ENCODE data around the gene NREP. TPM values are rescaled to one million over a fixed set of nuclear protein-coding genes. Genes with fewer than 3 reads are reported as not detected.
"Not testable (repeated sequence)": the region's sequence is repeated elsewhere in the genome, so short reads cannot be mapped to it uniquely, and the experiment has no call there.

The NREP gene
- total RNA-seq, 1 donor from 2014 or later, result 19.3 TPM

DNA sequence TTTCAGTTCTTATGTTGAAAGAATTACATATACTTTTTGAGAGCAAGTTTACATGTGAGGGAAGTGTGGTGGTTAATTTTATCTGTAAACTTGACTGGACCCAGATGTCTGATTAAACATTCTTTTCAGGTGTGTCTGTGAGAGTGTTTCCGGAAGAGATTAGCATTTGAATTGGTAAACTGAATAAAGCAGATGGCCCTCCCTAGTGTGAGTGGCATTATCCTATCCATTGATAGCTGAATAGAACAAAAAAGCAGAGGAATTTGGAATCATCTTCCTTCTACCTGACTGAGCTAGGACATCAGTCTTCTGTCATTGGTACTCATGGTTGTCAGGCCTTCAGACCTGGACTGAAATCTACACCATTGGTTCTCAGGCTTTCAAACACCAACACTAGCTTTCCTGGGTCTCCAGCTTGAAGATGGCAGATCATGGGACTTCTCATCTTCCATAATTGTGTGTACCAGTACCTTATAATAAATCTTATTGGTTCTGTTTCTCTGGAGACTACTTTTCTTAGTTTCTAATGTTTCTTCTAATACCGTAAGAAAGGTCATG, 36.6 kb downstream of the NREP start:
- no peak overlapping the region for H3K27ac ChIP-seq
- intact Hi-C loops (cut with DNase I), result no loop called here

DNA sequence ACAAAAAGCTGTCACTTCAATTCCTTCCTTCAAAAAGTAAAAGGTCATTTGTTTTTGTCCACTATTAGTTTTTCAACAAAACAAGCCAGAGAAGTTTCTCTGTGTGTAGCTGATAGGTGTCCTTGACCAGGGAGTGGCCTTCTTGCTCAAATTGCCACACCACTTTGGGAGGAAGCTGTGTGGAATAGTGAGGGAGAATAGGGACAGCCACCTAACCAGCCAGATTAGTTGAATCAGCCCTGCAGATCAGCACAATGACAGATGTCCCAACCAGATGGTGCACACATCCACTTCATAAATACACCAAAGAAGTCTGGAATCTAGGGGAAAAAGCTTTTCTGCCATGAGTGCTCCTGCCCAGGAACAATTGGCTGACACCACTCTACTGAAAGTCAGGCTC, 37.2 kb downstream of the NREP start:
- ATAC-seq, result no peak
- Histone ChIP-seq H3K4me1 (no peaks in the 10 kb centered on the region), H3K9me3 (no peaks in the 10 kb centered on the region), H3K27me3 (no peaks in the 10 kb centered on the region), H3K27ac (no peak overlapping the region), H3K36me3 (no peaks in the 10 kb centered on the region), H3K4me3 (no peak overlapping the region)
- intact Hi-C loops (cut with DNase I), result no loop called here
- TF ChIP-seq, protein P1, sequence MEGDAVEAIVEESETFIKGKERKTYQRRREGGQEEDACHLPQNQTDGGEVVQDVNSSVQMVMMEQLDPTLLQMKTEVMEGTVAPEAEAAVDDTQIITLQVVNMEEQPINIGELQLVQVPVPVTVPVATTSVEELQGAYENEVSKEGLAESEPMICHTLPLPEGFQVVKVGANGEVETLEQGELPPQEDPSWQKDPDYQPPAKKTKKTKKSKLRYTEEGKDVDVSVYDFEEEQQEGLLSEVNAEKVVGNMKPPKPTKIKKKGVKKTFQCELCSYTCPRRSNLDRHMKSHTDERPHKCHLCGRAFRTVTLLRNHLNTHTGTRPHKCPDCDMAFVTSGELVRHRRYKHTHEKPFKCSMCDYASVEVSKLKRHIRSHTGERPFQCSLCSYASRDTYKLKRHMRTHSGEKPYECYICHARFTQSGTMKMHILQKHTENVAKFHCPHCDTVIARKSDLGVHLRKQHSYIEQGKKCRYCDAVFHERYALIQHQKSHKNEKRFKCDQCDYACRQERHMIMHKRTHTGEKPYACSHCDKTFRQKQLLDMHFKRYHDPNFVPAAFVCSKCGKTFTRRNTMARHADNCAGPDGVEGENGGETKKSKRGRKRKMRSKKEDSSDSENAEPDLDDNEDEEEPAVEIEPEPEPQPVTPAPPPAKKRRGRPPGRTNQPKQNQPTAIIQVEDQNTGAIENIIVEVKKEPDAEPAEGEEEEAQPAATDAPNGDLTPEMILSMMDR (IDR thresholded peaks at IDR 0.05), result no peak
- no peak for DNase-seq

More for the DNA sequence above, 36.6 kb downstream of the NREP start:
- no peaks in the 10 kb centered on the region for H3K9me3 ChIP-seq
- H3K27me3 ChIP-seq, result no peaks in the 10 kb centered on the region
- H3K36me3 ChIP-seq, result no peaks in the 10 kb centered on the region
- no peaks in the 10 kb centered on the region for H3K4me1 ChIP-seq
- ATAC-seq, result no peak
- TF ChIP-seq, protein P1 (IDR thresholded peaks at IDR 0.05), result no peak
- H3K4me3 ChIP-seq, result no peak overlapping the region
- no peak for DNase-seq

DNA sequence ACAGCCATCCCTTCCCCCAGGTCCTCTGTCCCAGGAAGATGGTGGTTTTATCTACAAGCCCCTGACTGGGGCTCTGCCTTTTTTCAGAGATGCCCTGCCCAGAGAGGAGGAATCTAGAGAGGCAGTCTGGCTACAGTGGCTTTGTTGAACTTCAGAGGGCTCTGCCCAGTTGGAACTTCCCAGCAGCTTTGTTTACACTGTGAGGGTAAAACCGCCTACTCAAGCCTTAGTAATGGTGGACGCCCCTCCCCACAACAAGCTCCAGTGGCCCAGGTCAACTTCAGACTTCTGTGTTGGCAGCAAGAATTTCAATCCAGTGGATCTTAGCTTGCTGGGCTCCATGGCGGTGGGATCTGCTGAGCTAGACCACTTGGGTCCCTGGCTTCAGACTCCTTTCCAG, 40.2 kb downstream of the NREP start:
- H3K4me1 ChIP-seq; H3K27me3 ChIP-seq; H3K9me3 ChIP-seq; DNase-seq; H3K36me3 ChIP-seq; H3K4me3 ChIP-seq; intact Hi-C loops (cut with DNase I); H3K27ac ChIP-seq; ATAC-seq: not testable (repeated sequence)

DNA sequence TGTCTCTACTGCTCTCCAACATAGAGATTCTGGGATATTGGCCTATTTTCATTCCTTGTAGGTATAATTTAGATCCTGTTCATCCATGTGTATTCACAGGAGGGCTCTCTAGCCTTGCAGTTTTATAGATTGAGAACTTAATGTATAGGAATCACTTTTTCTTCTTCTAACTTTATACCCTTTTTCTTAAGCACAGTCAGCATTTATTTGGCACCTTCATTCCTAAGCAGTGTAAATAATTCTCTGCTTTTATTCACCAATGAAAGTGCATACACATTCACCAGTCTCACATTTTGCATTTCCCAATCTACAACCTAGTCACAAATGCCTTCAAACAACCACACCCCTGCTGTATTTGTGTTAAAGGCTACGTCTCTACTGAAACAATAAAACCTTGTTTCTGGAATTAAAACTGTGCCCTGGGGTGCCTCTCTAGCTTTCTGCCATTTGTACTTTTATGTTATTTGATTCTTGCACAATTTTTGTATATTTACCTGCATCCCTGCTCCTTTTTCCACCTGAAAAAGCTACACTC, 49.3 kb downstream of the NREP start:
- ATAC-seq (no peak), DNase-seq (no peak)
- Histone ChIP-seq H3K27me3 (no peaks in the 10 kb centered on the region), H3K27ac (no peak overlapping the region), H3K4me1 (no peaks in the 10 kb centered on the region), H3K36me3 (no peaks in the 10 kb centered on the region), H3K9me3 (no peaks in the 10 kb centered on the region), H3K4me3 (no peak overlapping the region)
- intact Hi-C loops (cut with DNase I), result no loop called here
- TF ChIP-seq, protein P1 (IDR thresholded peaks at IDR 0.05), result no peak

DNA sequence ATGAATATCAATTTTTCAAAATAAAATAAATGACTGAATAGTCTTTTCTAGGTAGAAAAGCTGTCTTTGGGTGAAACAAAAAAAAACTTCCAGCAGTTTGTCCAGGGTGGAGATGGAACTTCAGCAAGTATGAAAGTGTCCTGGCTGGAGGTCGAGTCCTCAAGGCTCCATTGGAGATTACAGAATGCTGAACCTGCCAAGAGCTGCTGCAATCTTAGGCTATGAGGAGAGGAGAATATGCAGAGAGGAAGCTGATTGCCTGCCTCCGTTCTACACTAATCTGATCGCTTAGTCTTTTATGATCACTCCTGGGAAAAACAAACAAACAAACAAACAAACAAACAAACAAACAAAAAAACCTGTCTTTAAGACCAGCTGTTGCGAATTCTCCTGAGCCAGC, 50.6 kb downstream of the NREP start:
- Histone ChIP-seq H3K36me3 (no peaks in the 10 kb centered on the region), H3K27me3 (no peaks in the 10 kb centered on the region), H3K27ac (no peak overlapping the region), H3K4me3 (no peak overlapping the region), H3K9me3 (no peaks in the 10 kb centered on the region), H3K4me1 (no peaks in the 10 kb centered on the region)
- TF ChIP-seq, protein P1 (IDR thresholded peaks at IDR 0.05), result no peak
- intact Hi-C loops (cut with DNase I), result no loop called here
- DNase-seq (no peak), ATAC-seq (peak; percentile 51)

DNA sequence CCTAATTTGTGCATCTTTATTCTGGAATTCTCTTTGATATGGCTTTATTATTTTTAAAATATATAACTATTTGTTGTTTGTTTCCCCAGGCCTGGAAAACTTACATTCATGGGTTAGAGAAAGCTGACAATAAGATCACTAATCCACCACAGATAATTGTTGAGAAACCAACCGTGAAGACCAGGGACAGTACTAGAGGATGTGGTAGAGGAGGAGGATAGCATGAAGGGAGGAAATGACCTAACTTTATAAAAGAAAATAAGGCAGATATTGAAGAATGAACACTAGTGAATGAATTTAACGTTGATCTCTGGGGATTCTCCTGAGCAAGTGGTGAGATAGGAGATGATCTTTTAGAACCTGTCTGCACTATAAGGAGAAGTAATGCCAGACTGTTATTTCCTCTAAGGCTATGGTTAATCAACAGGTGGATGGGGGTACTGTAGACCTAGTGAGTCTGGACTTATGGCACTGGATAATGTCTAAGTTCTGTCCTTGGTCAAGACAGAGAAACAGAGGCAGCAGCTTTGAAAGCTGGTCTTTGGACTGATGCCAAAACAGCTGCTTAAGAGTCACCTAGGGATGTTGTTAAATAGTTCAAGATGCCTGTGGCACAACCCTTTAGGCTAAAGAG, 52.4 kb downstream of the NREP start:
- intact Hi-C loops (cut with DNase I), result no loop called here
- TF ChIP-seq, protein P1 (IDR thresholded peaks at IDR 0.05), result no peak

More for the DNA sequence above, 52.4 kb downstream of the NREP start:
- Histone ChIP-seq H3K4me3 (no peak overlapping the region), H3K4me1 (no peaks in the 10 kb centered on the region), H3K27me3 (no peaks in the 10 kb centered on the region), H3K36me3 (no peaks in the 10 kb centered on the region), H3K9me3 (no peaks in the 10 kb centered on the region), H3K27ac (no peak overlapping the region)
- DNase-seq, result no peak
- ATAC-seq, result no peak

Data from upper lobe of right lung (tissue), 1 donor.